ENCODE measurements around the gene MROH9. TPM values are rescaled to one million over a fixed set of nuclear protein-coding genes. Genes with fewer than 3 reads are reported as not detected.

Gene MROH9
- total RNA-seq, 1 donor from 2014 or later: not detected

DNA sequence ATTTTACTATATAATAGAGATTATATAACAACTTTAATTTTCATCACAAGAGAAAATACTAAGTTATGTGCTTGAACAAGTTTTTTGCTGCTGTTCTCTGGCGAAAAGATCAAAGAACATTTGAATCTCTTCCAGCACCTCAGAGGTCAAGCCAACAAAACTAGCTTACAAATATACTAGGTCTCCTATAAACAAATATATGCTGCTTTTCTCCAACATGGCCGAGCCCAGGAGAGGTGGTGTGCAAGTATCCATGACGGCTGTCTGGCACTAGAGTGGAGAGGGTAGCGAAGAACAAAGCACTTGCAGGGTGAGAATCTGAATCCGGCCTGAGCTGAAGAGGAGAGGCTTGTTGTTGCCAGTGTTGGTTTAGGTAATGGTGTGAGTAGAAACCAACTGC is 147.9 kb downstream of the MROH9 start:
- no peak for DNase-seq (ENCODE audit: low spot score)

DNA sequence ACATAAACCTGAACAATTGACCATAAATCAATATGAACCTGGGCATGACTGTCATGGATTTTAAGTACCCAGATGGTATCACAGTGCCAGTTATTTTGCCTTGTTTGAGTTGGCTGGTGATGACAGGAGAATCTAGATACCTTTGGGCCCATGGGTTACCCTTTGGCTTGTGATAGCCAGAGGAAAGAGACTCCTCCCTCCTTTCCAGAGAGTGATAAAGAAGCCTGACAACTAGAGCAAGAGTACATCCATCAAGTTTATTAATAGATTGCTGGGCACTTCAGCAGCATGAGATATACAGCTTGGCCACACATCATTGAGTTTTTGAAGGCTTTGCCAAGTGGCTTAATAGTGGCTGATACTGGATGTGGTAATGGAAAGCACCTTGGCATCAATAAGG is 148.8 kb downstream of the MROH9 start:
- no peak for DNase-seq (ENCODE audit: low spot score)

DNA sequence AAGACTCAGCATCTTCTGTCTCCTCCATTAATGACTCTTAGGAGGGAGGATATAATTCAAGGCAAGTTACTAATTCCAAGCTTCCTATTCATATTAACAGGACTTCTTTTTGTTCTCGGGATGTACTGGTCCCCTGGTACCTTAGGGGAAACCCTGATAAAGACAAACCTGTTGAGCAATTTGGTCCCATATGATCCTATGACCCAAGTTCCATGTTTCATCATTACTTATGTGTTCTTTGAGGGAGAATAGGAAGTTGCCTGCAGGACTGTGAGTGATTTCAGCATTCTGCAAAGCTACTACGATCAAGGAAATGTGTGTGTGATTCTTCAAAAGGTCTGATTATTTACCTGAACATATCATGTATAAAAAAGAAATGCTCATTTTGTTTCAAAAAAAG is 149.5 kb downstream of the MROH9 start:
- DNase-seq (ENCODE audit: low spot score): no peak

DNA sequence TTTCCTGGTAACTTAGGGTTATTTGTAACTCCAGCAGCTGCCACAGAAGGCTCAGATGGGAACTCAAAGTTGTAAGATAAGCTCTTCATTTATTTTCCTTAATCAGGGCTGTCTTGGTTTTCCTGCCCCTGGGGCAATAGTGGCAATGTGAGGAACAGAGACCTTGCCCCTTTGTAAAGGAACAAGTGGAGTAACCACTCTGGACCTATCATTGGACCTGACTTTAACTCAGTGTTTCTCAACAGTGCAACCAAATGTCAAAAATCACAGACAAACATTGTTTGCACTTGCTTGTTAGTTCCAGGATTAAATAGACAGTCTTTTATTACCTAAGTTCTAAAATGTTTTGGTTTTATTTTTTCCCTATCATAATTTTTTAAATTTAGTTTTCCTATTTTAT is 152.6 kb downstream of the MROH9 start:
- no peak for DNase-seq (ENCODE audit: low spot score)

DNA sequence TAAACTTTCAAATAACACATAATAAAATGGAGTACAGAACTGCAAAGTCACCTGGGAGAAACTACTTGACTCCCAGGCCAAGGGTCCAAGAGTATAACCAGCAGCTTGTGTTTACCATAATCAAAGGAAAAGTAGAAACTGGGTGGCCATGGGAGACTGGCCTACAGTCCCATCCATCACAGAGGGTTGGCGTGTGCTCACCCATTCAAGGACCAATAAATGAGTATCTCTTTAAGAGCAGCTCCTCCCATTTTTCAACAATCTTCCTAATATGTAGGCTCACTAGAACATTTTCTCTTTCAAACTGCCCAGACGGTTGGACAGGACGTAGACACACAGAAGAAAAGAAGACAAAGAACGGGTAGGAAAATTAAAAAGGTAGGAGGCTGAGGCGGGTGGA is 155.3 kb downstream of the MROH9 start, which contains the start of gene FMO3:
Gene FMO3, plus strand, starts transcription at position 302 of the 400 bp plus-strand sequence. CDS start 1,754 bp downstream, outside the sequence.
- DNase-seq (ENCODE audit: low spot score): no peak

DNA sequence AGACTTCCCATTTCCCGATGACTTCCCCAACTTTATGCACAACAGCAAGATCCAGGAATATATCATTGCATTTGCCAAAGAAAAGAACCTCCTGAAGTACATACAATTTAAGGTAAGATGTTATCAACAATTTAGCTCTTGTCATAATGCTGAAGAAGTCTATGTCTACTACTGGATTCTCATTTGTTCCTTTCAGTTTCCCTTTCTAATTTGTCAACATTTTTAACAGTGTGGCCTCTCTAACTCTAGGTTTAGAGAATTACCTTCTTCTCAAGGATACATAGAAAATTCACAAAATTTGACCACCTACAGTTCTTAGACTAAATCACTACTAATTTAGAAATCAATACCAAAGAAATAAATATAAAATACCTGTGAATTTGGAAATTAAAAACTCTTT is 168.5 kb downstream of the MROH9 start:
- no peak for DNase-seq (ENCODE audit: low spot score)

DNA sequence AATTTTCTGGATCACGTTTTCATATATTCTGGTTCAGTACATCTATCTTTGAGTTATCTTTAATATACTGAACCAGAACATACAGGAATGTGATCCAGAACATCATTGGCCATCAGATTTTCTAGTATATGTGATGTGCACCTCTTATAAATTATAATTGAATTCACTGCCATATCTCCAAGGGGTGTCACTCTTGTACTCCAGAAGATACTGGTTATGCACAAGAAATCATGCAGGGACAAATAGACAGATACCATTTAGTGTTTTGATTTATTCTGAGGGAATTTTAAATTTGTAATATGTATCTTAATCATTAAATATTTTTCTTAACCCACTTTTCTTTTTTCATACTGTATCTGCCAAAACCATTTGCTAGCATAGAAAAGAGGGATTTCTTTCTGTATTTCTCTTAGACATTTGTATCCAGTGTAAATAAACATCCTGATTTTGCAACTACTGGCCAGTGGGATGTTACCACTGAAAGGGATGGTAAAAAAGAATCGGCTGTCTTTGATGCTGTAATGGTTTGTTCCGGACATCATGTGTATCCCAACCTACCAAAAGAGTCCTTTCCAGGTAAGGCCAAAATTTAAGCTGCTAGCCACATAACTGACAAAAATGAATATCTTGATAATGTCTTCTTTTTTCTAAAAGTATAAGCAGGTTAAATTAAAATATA is 172.1 kb downstream of the MROH9 start:
- no peak for DNase-seq (ENCODE audit: low spot score)

DNA sequence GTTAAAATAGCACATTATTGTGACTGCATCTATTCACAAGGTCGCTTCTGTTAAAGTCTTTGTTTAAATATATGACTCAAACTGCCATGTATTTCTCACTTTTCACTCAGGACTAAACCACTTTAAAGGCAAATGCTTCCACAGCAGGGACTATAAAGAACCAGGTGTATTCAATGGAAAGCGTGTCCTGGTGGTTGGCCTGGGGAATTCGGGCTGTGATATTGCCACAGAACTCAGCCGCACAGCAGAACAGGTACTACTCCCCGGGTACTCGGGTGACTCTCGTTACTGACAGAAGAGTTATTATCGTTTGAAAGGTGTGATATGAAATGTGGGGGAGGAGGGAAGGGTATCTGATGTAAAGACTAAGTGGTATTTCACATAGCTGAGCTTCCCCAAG is 172.6 kb downstream of the MROH9 start:
- no peak for DNase-seq (ENCODE audit: low spot score)

DNA sequence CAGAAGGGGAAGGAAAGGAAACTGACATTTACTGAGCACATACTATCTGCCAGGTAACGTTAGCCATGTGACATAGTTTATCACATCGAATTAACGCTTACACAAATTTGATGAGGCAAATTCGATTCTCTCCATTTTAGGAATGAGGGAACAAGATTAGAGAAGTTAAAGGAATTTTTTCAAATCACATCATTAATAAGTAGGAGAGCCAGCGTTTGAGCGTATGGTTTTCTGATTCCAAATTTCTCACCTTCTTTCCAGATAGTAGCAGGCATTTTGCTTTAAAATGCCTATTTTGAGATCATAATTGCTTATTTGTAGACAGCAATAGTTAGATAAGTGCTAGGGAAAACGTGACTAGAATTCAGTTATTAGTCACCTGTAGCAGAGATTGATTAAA is 174.6 kb downstream of the MROH9 start:
- no peak for DNase-seq (ENCODE audit: low spot score)

DNA sequence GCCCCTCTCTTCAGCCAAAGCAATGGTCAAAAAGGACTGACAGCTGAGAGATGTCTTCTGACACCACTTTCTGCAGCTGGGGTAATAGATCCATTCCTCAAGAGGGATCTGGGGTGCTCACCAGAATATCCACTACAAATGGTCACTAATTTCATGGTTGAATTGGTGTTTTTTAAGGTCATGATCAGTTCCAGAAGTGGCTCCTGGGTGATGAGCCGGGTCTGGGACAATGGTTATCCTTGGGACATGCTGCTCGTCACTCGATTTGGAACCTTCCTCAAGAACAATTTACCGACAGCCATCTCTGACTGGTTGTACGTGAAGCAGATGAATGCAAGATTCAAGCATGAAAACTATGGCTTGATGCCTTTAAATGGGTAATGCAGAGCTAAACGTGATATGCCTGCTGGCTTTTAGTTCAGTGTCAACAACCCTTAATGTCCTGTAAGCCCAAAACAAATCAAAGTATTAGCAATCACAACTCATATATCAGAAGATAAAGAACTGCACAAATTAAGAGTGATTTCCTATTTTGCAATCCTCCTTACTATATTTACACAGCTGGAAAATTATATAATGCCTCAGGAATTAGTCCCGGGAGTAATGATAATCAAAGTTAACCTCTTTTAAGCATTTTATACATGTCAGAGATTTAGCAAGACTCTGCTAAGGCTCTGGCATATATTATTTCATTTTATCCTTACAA is 175.4 kb downstream of the MROH9 start:
- DNase-seq (ENCODE audit: low spot score): no peak

DNA sequence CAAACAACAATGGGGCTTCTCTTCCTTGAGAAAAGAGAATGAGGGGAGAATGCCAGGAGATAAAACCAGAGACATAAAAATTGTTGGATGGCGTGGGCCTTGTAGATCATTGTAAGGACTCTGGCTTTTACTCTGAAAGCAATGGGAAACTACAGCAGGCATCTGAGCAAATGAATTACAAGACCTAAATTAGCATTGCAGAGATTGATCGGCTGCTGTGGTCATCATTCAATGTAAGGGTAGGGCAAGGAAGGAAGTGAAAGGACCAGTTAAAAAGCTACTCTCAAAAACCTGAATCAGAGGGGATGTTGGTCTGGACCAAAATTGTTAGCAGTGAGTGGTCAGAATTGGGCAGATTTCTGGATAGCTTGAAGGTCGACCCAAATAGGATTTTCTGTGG is 176.8 kb downstream of the MROH9 start:
- DNase-seq (ENCODE audit: low spot score): no peak

DNA sequence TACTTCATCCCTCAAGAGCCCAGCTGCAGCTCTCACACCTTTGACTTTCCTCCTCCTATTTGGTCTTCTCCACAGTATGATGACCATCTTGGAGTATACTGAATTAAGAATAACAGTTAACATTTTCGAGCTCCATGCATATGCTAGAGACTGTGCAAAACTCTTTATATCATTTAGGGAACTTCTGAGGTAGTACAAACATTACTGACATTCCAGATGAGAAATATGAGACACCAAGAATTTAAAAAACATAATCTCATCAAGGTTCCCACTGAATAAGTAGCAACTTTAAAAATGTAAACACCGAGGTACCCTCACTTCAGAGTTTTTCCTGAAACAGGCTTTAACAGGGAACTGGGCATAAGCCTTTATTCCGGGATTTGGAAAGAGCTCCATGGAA is 178.0 kb downstream of the MROH9 start:
- DNase-seq (ENCODE audit: low spot score): no peak

Other genes starting within 250 kb of the MROH9 start
- gene FMO3, start 155.4 kb downstream of the MROH9 start, total RNA-seq: 0.86 TPM
- 3.5 TPM for gene FMO2, start 249.8 kb downstream of the MROH9 start, total RNA-seq

All from mucosa of gallbladder (tissue), 1 donor.